IMR-90 (cell line): Measurements from ENCODE around the gene ZNF862. TPM values are rescaled to one million over a fixed set of nuclear protein-coding genes. Genes with fewer than 3 reads are reported as not detected.

Source experiments
- ATAC-seq: fragments of 200-7000 bp; cut with Tn5 transposase; 2 replicates; pipeline ENCODE4 v1.9.1; 2020; ENCODE audit warnings: low read depth, mild to moderate bottlenecking, moderate library complexity
- BruUV-seq: library from RNA; stranded (reverse); fragments of 400-500 nt; replicated peaks from 2 replicates; lab custom pipeline; 2021; lab: Mats Ljungman, UMichigan
- CTCF ChIA-PET: fragments of 300-600 bp; formaldehyde crosslinking; extraction: SDS; loops from one replicate; lab custom pipeline; 2021; ENCODE audit warnings: antibody characterized with exemption; lab: Yijun Ruan, JAX
- POLR2A ChIA-PET: fragments of 300-600 bp; sonication (Branson Sonifier 250); formaldehyde crosslinking; loops from one replicate; lab custom pipeline; 2022; ENCODE audit warnings: antibody characterized with exemption; ENCODE audit not compliant: unreplicated experiment; lab: Charles Lee
- DNase-seq: peaks from one replicate; pipeline ENCODE4 v3.0.0; 2013
- H2AFZ ChIP-seq: replicated peaks from 2 replicates; pipeline ENCODE3; 2013; ENCODE audit warnings: low read length, mild to moderate bottlenecking; ENCODE audit not compliant: poor library complexity
- H2AK5ac ChIP-seq: 2 replicates; pipeline ENCODE4 v1.6.1; 2013; ENCODE audit warnings: low read depth, low read length, inconsistent platforms
- H2AK9ac ChIP-seq: replicated peaks from 2 replicates; pipeline ENCODE3; 2013; ENCODE audit warnings: mild to moderate bottlenecking, low read depth, low read length, moderate library complexity; ENCODE audit not compliant: poor library complexity
- H2BK120ac ChIP-seq: 2 replicates; pipeline ENCODE4 v1.6.1; 2013; ENCODE audit warnings: low read depth, low read length, inconsistent platforms
- H2BK15ac ChIP-seq: 3 replicates; pipeline ENCODE4 v1.6.1; 2013; ENCODE audit warnings: low read depth, low read length, inconsistent platforms
- H2BK20ac ChIP-seq: 2 replicates; pipeline ENCODE4 v1.6.1; 2013; ENCODE audit warnings: low read depth, mild to moderate bottlenecking, inconsistent platforms, low read length, moderate library complexity
- H2BK5ac ChIP-seq: 2 replicates; pipeline ENCODE4 v1.6.1; 2013; ENCODE audit warnings: mild to moderate bottlenecking, low read depth, low read length, inconsistent platforms; ENCODE audit not compliant: poor library complexity, severe bottlenecking
- H3K14ac ChIP-seq: replicated peaks from 2 replicates; pipeline ENCODE4 v1.6.1; 2013; ENCODE audit warnings: low read depth, low read length, inconsistent platforms
- H3K18ac ChIP-seq: 2 replicates; pipeline ENCODE4 v1.6.1; 2013; ENCODE audit warnings: low read depth, low read length, control low read depth
- H3K23ac ChIP-seq: 2 replicates; pipeline ENCODE4 v1.6.1; 2013; ENCODE audit warnings: low read depth, low read length, inconsistent platforms
- H3K27ac ChIP-seq: 2 replicates; pipeline ENCODE4 v1.5.1; 2013; ENCODE audit warnings: mild to moderate bottlenecking, control low read depth, low read length; ENCODE audit not compliant: insufficient read depth
- H3K27me3 ChIP-seq: 2 replicates; pipeline ENCODE4 v1.6.1; 2013; ENCODE audit warnings: low read length; ENCODE audit not compliant: control insufficient read depth, insufficient read depth
- H3K36me3 ChIP-seq: 2 replicates; pipeline ENCODE4 v1.6.1; 2013; ENCODE audit warnings: low read length, mixed read lengths; ENCODE audit not compliant: control insufficient read depth, insufficient read depth
- H3K4ac ChIP-seq: 2 replicates; pipeline ENCODE4 v1.6.1; 2013; ENCODE audit warnings: low read depth, low read length, inconsistent platforms
- H3K4me1 ChIP-seq: 2 replicates; pipeline ENCODE4 v1.6.1; 2013; ENCODE audit warnings: low read length, mixed read lengths; ENCODE audit not compliant: control insufficient read depth, insufficient read depth
- H3K4me2 ChIP-seq: 2 replicates; pipeline ENCODE4 v1.6.1; 2013; ENCODE audit warnings: low read depth, mild to moderate bottlenecking, control low read depth, low read length, moderate library complexity
- H3K4me3 ChIP-seq: 2 replicates; pipeline ENCODE4 v1.5.1; 2013; ENCODE audit warnings: low read depth, mild to moderate bottlenecking, control low read depth, low read length, moderate library complexity; ENCODE audit not compliant: insufficient read depth
- H3K56ac ChIP-seq: 2 replicates; pipeline ENCODE4 v1.6.1; 2013; ENCODE audit warnings: low read length, inconsistent platforms; ENCODE audit not compliant: insufficient read depth; ENCODE audit errors: extremely low read depth
- H3K79me1 ChIP-seq, 2 experiments: 2 replicates each; pipeline ENCODE4 v1.6.1; 2013; ENCODE audit warnings: low read length in 2 of 2, inconsistent platforms in 1 of 2, low read depth in 1 of 2
- H3K9ac ChIP-seq: 2 replicates; pipeline ENCODE4 v1.6.1; 2013; ENCODE audit warnings: low read depth, low read length, control low read depth
- H3K9me1 ChIP-seq: 2 replicates; pipeline ENCODE4 v1.6.1; 2013; ENCODE audit warnings: low read length, inconsistent platforms; ENCODE audit not compliant: insufficient read depth
- H3K9me3 ChIP-seq: 2 replicates; pipeline ENCODE4 v1.6.1; 2013; ENCODE audit warnings: low read length; ENCODE audit not compliant: control insufficient read depth, insufficient read depth
- H4K20me1 ChIP-seq: 2 replicates; pipeline ENCODE4 v1.6.1; 2013; ENCODE audit warnings: low read length, inconsistent platforms; ENCODE audit not compliant: insufficient read depth
- H4K5ac ChIP-seq: 2 replicates; pipeline ENCODE4 v1.6.1; 2013; ENCODE audit warnings: mild to moderate bottlenecking, low read depth, low read length, control low read depth
- H4K8ac ChIP-seq, 2 experiments: 2 replicates each; pipeline ENCODE4 v1.6.1; 2013; ENCODE audit warnings: low read depth in 2 of 2, low read length in 2 of 2, control low read depth in 1 of 2, inconsistent platforms in 1 of 2
- H4K91ac ChIP-seq: 2 replicates; pipeline ENCODE4 v1.6.1; 2013; ENCODE audit warnings: low read depth, low read length, inconsistent platforms; ENCODE audit not compliant: insufficient read depth
- BHLHE40 ChIP-seq: fragments of 150-350 bp; IDR thresholded peaks from 2 replicates; pipeline ENCODE4 v1.6.1; 2016; ENCODE audit warnings: mild to moderate bottlenecking, low read depth, low read length
- CEBPB ChIP-seq: IDR thresholded peaks from 2 replicates; pipeline ENCODE4 v1.6.1; 2012; ENCODE audit warnings: low read depth, low read length, improper control_type of control experiment
- CHD1 ChIP-seq: IDR thresholded peaks from 2 replicates; pipeline ENCODE4 v1.6.1; 2012; ENCODE audit warnings: low read depth, low read length, improper control_type of control experiment
- CTCF ChIP-seq: conservative IDR thresholded peaks from 2 replicates; pipeline ENCODE4 v1.5.1; 2012; ENCODE audit warnings: mild to moderate bottlenecking, low read depth, low read length, improper control_type of control experiment
- FOS ChIP-seq: fragments of 150-350 bp; IDR thresholded peaks from 2 replicates; pipeline ENCODE4 v1.6.1; 2016; ENCODE audit warnings: low read depth, low read length
- MAFK ChIP-seq: IDR thresholded peaks from 2 replicates; pipeline ENCODE4 v1.6.1; 2012; ENCODE audit warnings: low read depth, low read length, improper control_type of control experiment
- MAZ ChIP-seq: IDR thresholded peaks from 2 replicates; pipeline ENCODE4 v1.6.1; 2012; ENCODE audit warnings: low read depth, mild to moderate bottlenecking, low read length, improper control_type of control experiment, moderate library complexity, borderline replicate concordance
- MXI1 ChIP-seq: IDR thresholded peaks from 2 replicates; pipeline ENCODE4 v1.6.1; 2012; ENCODE audit warnings: low read depth, mild to moderate bottlenecking, low read length, moderate library complexity, borderline replicate concordance
- NFE2L2 ChIP-seq: fragments of 150-350 bp; IDR thresholded peaks from 2 replicates; pipeline ENCODE4 v1.6.1; 2016; ENCODE audit warnings: low read depth, mild to moderate bottlenecking, low read length
- POLR2A ChIP-seq: IDR thresholded peaks from 2 replicates; pipeline ENCODE4 v1.6.1; 2012; ENCODE audit warnings: mild to moderate bottlenecking, low read depth, low read length
- RAD21 ChIP-seq: IDR thresholded peaks from 2 replicates; pipeline ENCODE4 v1.6.1; 2012; ENCODE audit warnings: low read length, improper control_type of control experiment
- RCOR1 ChIP-seq: IDR thresholded peaks from 2 replicates; pipeline ENCODE4 v1.6.1; 2012; ENCODE audit warnings: mild to moderate bottlenecking, low read length, improper control_type of control experiment; ENCODE audit not compliant: insufficient replicate concordance
- RFX5 ChIP-seq: IDR thresholded peaks from 2 replicates; pipeline ENCODE4 v1.8.0; 2012; ENCODE audit warnings: low read depth, mild to moderate bottlenecking, low read length, moderate library complexity
- SMC3 ChIP-seq: fragments of 150-350 bp; IDR thresholded peaks from 2 replicates; pipeline ENCODE4 v1.6.1; 2016; ENCODE audit warnings: low read depth, mild to moderate bottlenecking, antibody characterized with exemption, low read length, moderate library complexity
- WGBS, 2 experiments: methylation state at CpG; one replicate each; pipeline versions ENCODE4 v1.1.5 to v1.1.7; 2013; ENCODE audit warnings: missing lambda C conversion rate in 2 of 2; ENCODE audit not compliant: insufficient read length in 1 of 2; ENCODE audit errors: extremely low coverage in 2 of 2; 5-methylcytosine and 5-hydroxymethylcytosine counted together
- dilution Hi-C: fragments of 300-500 bp; cut with HindIII; formaldehyde crosslinking; loops from one replicate; pipeline ENCODE4 v1.14.3; 2018; ENCODE audit warnings: low sequenced_read_pairs; ENCODE audit not compliant: unreplicated experiment
- in situ Hi-C: fragments of 300-500 bp; cut with MboI; formaldehyde crosslinking; loops from 3 replicates; pipeline ENCODE4 v1.14.3; 2019; ENCODE audit warnings: low sequenced_read_pairs, inconsistent platforms, mixed read lengths
- intact Hi-C: fragments of 100-400 bp; cut with micrococcal nuclease; formaldehyde crosslinking; loops from 2 replicates; pipeline ENCODE4 v1.10.0; 2022
- polyA plus RNA-seq, 3 experiments: library from polyadenylated mRNA; depleted of rRNA; stranded (reverse); fragments of >200 nt; gene quantifications; 2 replicates each; pipeline ENCODE4 v1.2.3, GENCODE V29; 2012; ENCODE audit warnings: low replicate concordance in 1 of 3
- total RNA-seq: library from RNA; depleted of rRNA; stranded (reverse); fragments of >200 nt; gene quantifications from 2 replicates; pipeline ENCODE4 v1.2.3, GENCODE V29; 2012
- TF ChIP-seq, protein P1 (sequence below): fragments of 150-350 bp; IDR thresholded peaks from 2 replicates; pipeline ENCODE4 v1.6.1; 2017; ENCODE audit warnings: mild to moderate bottlenecking, antibody characterized with exemption, low read length, low read depth
- TF ChIP-seq, protein P2 (sequence below): fragments of 150-350 bp; IDR thresholded peaks from 2 replicates; pipeline ENCODE4 v1.6.1; 2016; ENCODE audit warnings: low read depth, mild to moderate bottlenecking, low read length, moderate library complexity, borderline replicate concordance

Gene ZNF862
- total and polyA plus RNA-seq, 2 of the 4 experiments (the other 2 are of a cell fraction), result 5.9 to 10.8 TPM

- no peak overlapping the region for H3K4ac ChIP-seq
- H4K91ac ChIP-seq, result no peak overlapping the region
- no peak for TF ChIP-seq CHD1
- TF ChIP-seq, protein P1, sequence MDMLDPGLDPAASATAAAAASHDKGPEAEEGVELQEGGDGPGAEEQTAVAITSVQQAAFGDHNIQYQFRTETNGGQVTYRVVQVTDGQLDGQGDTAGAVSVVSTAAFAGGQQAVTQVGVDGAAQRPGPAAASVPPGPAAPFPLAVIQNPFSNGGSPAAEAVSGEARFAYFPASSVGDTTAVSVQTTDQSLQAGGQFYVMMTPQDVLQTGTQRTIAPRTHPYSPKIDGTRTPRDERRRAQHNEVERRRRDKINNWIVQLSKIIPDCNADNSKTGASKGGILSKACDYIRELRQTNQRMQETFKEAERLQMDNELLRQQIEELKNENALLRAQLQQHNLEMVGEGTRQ, result no peak
- TF ChIP-seq POLR2A, result no peak
- TF ChIP-seq SMC3, result no peak
- no peak for TF ChIP-seq MXI1
- no peak for TF ChIP-seq BHLHE40
- no peak for TF ChIP-seq CEBPB
- no peak for TF ChIP-seq CTCF
- TF ChIP-seq MAZ, result no peak
- TF ChIP-seq RFX5, result no peak
- TF ChIP-seq RCOR1, result no peak
- TF ChIP-seq RAD21, result no peak
- TF ChIP-seq FOS, result no peak
- no peak for TF ChIP-seq MAFK
- TF ChIP-seq, protein P2, sequence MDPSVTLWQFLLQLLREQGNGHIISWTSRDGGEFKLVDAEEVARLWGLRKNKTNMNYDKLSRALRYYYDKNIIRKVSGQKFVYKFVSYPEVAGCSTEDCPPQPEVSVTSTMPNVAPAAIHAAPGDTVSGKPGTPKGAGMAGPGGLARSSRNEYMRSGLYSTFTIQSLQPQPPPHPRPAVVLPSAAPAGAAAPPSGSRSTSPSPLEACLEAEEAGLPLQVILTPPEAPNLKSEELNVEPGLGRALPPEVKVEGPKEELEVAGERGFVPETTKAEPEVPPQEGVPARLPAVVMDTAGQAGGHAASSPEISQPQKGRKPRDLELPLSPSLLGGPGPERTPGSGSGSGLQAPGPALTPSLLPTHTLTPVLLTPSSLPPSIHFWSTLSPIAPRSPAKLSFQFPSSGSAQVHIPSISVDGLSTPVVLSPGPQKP, result no peak
- TF ChIP-seq NFE2L2, result no peak
- dilution Hi-C loops, result no loop called here
- no peaks in the 10 kb centered on the region for H3K9me3 ChIP-seq
- no peak overlapping the region for H3K27ac ChIP-seq
- H3K18ac ChIP-seq, result no peak overlapping the region
- H3K56ac ChIP-seq, result no peak overlapping the region
- H4K20me1 ChIP-seq, result no peaks in the 10 kb centered on the region
- ATAC-seq (no peak), DNase-seq (no peak)
- no peak overlapping the region for H2BK20ac ChIP-seq
- no TSS peak for BruUV-seq
- no peak overlapping the region for H3K23ac ChIP-seq
- no peaks in the 10 kb centered on the region for H3K36me3 ChIP-seq
- H3K9me1 ChIP-seq, result no peaks in the 10 kb centered on the region
- peaks cover 13% of the 10 kb centered on the region; the same call in 1 of the 2 replicates for H3K27me3 ChIP-seq
- H2BK5ac ChIP-seq, result no peak overlapping the region
- no peak overlapping the region for H3K4me3 ChIP-seq
- H3K9ac ChIP-seq, result no peak overlapping the region
- in situ Hi-C loops, result no loop called here
- no peak overlapping the region for H4K5ac ChIP-seq
- ChIA-PET POLR2A (no interaction called here), CTCF (no interaction called here)
- intact Hi-C loops, result no loop called here
- WGBS, 2 experiments, result no CpG with 5 or more reads among the region's 19 CpGs
- H2BK15ac ChIP-seq, result no peak overlapping the region
- H3K14ac ChIP-seq, result no peak overlapping the region
- H3K79me1 ChIP-seq, result no peaks in the 10 kb centered on the region
- H2AK9ac ChIP-seq, result no peak overlapping the region
- no peak overlapping the region for H4K8ac ChIP-seq
- H2AFZ ChIP-seq, result peak overlapping the region; percentile 51
- H3K4me1 ChIP-seq, result no peaks in the 10 kb centered on the region
- no peak overlapping the region for H2AK5ac ChIP-seq
- H2BK120ac ChIP-seq, result no peak overlapping the region
- no peak overlapping the region for H3K4me2 ChIP-seq
Observed at GRCh38 chr7:149825567-149826343, 12.4 kb upstream of the ZNF862 start.
